Femur (tissue), 1 donor: ENCODE results near the gene RPL28.
A peak's percentile ranks its signal among the peaks of the same experiment; 100 is the strongest.
"Not testable (repeated sequence)": the region's sequence is repeated elsewhere in the genome, so short reads cannot be mapped to it uniquely, and the experiment has no call there.

Experiments
- DNase-seq: peaks from one replicate; pipeline ENCODE4 v3.0.0-alpha.2; 2017

The RPL28 gene

DNA sequence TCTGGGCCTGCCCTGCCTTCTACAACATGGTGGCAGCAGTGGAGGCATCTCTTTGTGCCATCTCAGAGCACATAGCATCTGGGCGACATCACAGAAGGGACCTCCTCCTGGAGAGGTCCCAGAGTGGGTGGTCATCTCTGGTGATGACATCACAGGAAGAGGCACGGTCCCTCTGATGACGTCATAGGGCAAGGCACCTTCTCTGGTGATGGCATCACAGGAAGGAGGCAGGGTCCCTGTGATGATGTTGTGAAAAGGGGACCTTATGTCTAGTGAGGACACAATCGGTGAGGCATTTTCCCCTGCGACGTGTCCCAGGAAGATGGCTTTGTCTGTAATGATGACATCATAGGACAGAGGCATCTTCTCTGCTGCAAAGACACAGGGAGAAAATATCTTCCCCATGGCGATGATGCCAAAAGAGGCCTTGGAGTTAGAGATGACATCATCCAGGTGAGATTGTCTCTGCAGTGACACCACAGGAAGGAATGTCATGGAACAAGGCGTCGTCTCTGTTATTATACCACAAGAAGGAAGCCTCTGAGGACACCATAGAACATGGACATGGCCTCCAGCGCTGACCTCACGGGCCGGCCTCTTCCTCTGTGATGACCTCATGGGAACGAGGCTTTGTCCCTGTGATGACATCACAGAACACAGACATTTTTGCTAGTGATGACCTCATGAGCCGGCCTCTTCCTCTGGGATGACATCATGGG, 46.7 kb downstream of the RPL28 start:
- DNase-seq: no peak

DNA sequence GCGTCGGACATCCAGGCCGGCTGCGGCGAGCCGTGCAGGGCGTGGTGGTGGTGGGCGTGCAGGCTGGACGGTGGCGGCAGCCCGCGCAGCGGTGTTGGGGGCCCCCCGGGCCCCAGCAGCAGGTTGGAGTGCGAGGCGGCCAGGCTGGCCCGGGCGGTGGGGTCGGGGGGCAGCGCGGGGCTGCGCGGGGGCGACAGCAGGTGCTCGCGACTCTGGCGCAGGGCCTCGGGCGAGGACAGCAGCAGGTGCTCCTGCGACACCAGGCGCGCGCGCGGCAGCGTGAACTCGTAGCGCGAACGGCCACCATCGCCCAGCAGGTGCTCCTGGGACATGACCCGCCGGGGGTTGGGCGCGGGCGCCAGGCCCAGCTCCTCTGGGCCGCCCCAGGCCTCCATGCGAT, 47.6 kb downstream of the RPL28 start:
- no peak for DNase-seq

DNA sequence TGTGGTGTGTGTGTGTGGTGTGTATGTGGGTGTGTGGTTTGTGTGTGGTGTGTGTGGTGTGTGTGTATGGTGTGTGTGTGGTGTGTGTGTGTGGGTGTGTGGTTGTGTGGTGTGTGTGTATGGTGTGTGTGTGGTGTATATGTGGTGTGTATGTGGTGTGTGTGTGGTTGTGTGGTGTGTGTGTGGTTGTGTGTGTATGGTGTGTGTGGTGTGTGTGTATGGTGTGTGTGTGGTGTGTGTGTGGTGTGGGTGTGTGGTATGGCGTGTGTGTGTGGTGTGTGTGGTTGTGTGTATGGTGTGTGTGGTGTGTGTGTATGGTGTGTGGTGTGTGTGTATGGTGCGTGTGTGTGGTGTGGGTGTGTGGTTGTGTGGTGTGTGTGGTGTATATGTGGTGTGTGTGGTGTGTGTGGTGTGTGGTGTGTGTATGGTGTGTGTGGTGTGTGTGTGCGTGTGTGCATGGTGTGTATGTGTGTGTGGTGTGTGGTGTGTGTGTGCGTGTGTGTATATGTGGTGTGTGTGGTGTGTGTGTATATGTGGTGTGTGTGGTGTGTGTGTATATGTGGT, 48.7 kb downstream of the RPL28 start:
- DNase-seq: no peak

GRCh38 chr19:55435020-55435419, 49.3 kb downstream of the RPL28 start:
- no peak for DNase-seq

- no peak for DNase-seq
These were observed 51.1 kb downstream of the RPL28 start for GRCh38 chr19:55436847-55437246.

GRCh38 chr19:55437410-55437809, 51.7 kb downstream of the RPL28 start:
- DNase-seq: peak; percentile 81

- no peak for DNase-seq
These were observed 53.3 kb downstream of the RPL28 start for GRCh38 chr19:55439052-55439451.

GRCh38 chr19:55440411-55441105, 54.8 kb downstream of the RPL28 start:
- DNase-seq: no peak

DNA sequence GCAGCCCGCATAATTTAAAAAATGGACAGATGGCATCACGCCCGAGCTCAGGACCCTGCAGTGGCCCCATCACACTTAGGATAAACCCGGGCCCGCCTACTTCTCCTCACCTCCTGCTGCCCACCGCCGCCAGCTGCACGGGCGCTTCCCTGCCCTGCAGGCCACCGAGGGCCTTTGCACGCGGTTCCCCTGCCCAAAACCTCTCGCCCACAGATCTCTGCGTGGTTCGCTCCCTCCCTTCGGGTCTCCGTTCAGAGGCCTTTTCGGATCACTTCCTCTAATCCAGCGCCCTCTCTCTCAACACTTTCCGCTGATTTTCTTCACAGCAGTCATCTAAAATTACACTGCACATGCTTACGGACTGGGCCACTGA, 55.6 kb downstream of the RPL28 start:
- DNase-seq: no peak

GRCh38 chr19:55441692-55442321, 56.1 kb downstream of the RPL28 start:
- DNase-seq: no peak

GRCh38 chr19:55442372-55442961, 56.7 kb downstream of the RPL28 start:
- DNase-seq: no peak

GRCh38 chr19:55443045-55443823, 57.5 kb downstream of the RPL28 start, which contains the start of gene SHISA7:
Gene SHISA7 (minus strand): TSS chr19:55443300. CDS start chr19:55442863, 437 bp downstream.
- no peak for DNase-seq

- no peak for DNase-seq
These were observed 58.2 kb downstream of the RPL28 start for GRCh38 chr19:55443824-55444480.

GRCh38 chr19:55444646-55445045, 58.9 kb downstream of the RPL28 start:
- no peak for DNase-seq

DNA sequence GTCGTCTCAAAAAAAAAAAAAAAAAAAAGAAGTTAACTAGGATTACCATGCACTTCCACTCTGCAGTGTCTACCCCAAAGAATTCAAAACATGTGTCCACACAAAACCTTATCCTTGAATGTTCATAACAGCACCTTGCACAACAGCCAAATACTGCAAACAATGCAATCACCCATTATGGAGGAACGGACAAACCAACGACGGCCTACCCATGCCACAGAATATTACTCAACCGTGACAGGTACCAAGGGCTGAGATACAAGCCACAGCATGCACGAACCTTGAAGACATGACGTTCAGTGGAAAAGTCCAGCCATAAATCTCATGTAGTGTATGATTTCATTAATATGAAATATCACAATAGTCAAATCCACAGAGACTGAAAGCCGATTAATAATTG, 60.3 kb downstream of the RPL28 start:
- DNase-seq: no peak

DNA sequence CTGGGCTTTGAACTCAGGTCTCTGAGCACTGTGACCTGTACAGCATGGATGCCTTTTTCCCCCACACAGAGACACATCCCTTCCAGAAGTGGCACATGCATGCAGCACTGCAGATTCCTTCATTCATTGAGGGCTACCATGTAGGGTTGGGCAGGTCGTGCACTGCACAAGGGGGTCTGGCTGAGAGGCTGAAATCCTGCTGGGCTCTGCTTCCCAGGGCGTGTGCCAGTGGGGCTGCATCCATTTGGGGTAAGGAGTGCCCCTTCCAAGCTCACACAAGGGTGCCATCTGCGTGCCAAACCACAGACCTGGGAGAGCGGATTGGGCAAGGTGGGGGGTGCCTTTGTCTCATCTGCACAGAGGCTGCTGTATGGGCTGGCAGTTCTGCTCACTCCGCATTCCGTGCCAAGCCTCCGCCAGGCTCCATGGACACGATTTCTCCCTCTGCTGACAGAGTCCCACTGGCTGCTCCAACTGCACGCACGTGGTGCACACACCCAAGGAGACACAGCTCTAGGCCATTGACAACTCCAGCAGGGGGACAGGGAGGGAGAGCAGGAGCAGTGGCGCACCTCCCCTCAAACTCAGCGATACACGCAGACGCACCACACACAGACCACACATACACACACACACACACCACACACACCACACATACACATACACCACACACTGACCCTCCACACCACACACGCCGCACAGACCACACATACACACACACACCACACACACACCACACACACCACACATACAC, 61.9 kb downstream of the RPL28 start:
- DNase-seq: no peak

GRCh38 chr19:55448175-55448490, 62.4 kb downstream of the RPL28 start:
- DNase-seq: not testable (repeated sequence)

GRCh38 chr19:55449469-55449868, 63.7 kb downstream of the RPL28 start:
- DNase-seq: no peak

GRCh38 chr19:55451163-55451964, 65.6 kb downstream of the RPL28 start:
- DNase-seq: no peak

DNA sequence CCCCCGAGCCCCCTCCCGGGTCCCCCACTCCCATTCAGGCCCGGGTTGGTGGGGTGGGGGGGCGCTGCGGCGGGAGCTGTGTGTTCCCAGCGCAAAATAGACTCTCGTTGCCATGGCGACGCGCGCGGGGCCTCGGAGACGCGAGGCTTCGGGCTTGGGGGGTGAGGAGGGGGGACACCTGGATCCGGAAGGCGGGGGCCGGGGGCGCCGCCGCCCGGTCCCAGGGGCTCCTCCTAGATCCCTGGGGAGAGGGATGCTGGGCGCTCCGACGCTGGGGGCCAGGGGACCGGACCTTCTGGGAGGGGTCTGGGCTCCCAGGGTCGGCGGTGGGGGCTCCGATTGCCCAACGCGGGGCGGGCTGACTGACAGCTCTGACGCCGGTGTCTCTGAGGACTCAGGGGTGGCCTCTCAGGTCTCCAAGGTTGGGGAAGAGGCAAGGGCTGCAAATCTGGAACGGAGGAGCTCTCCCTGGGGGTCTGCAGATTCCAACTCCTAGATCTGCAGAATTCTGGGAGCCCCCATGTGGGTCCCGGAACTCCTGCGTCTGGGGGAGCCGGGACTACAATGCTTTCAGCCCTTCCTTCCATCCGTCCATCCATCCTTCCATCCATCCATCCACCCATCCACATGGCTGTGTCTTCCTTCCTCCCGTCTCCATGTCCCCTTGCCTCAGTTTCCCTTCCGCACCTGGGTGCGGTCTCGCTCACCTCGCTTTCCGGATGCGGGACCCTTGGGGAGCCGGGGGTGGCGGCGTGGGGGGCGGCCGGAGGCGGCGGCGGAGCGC, 66.4 kb downstream of the RPL28 start:
- DNase-seq: no peak
